HCT116 (cell line): ENCODE data around the gene KLHDC10. TPM values are rescaled to one million over a fixed set of nuclear protein-coding genes. Genes with fewer than 3 reads are reported as not detected.

Experiments used
- ATAC-seq: fragments of 200-7000 bp; cut with Tn5 transposase; 2 replicates; pipeline ENCODE4 v1.9.1; 2020; ENCODE audit warnings: mild to moderate bottlenecking, moderate library complexity
- BruUV-seq: library from RNA; stranded (reverse); fragments of 400-500 nt; replicated peaks from 2 replicates; lab custom pipeline; 2021; lab: Mats Ljungman, UMichigan
- CTCF ChIA-PET: fragments of 300-600 bp; sonication (Branson Sonifier 250); formaldehyde crosslinking; loops from one replicate; lab custom pipeline; 2021; ENCODE audit warnings: antibody characterized with exemption; lab: Charles Lee
- POLR2A ChIA-PET: fragments of 300-600, 350-600 bp; sonication (Branson Sonifier 250); formaldehyde crosslinking; loops from one replicate; lab custom pipeline; 2021; ENCODE audit warnings: antibody characterized with exemption; lab: Charles Lee
- RAD21 ChIA-PET, 2 experiments: fragments of 300-600 bp; sonication (Branson Sonifier 250); formaldehyde crosslinking; loops; one replicate each; lab custom pipeline; 2023; ENCODE audit warnings: low total read pairs in 2 of 2; ENCODE audit not compliant: uncharacterized antibody in 2 of 2, unreplicated experiment in 2 of 2, low non-redundant PET in 1 of 2; lab: Charles Lee
- DNase-seq: peaks from one replicate; pipeline ENCODE4 v3.0.0-alpha.2; 2010; ENCODE audit warnings: low read depth, low spot score
- H2AFZ ChIP-seq: fragments of 200-600 bp; shearing (Covaris generic), sonication (generic); 2 replicates; pipeline ENCODE4 v1.6.1; 2017; ENCODE audit warnings: low read depth, mixed run types, mixed read lengths, antibody characterized with exemption, low read length; ENCODE audit not compliant: poor library complexity, severe bottlenecking
- H3K27ac ChIP-seq: 2 replicates; pipeline ENCODE4 v1.5.1; 2012; ENCODE audit warnings: low read depth, low read length
- H3K27me3 ChIP-seq: fragments of 200-600 bp; sonication (generic); 2 replicates; pipeline ENCODE4 v1.6.1; 2016; ENCODE audit warnings: mixed run types, low read length, mixed read lengths; ENCODE audit not compliant: insufficient read depth
- H3K36me3 ChIP-seq, 2 experiments: fragments of 200-500 bp in 1 of 2; fragments of 200-600 bp in 1 of 2; sonication (Bioruptor generic) in 1 of 2; sonication (generic) in 1 of 2; 2 replicates each; pipeline versions ENCODE4 v1.5.1 to v1.6.1; 2014 to 2016; ENCODE audit warnings: low read length in 2 of 2, inconsistent platforms in 1 of 2, mixed read lengths in 1 of 2, mixed run types in 1 of 2; ENCODE audit not compliant: insufficient read depth in 2 of 2, control insufficient read depth in 1 of 2
- H3K4me1 ChIP-seq, 2 experiments: fragments of 200-600 bp in 1 of 2; sonication (generic) in 1 of 2; 2 replicates each; pipeline versions ENCODE4 v1.5.1 to v1.6.1; 2012 to 2017; ENCODE audit warnings: low read length in 2 of 2, inconsistent platforms in 1 of 2, mild to moderate bottlenecking in 1 of 2, mixed read lengths in 1 of 2, mixed run types in 1 of 2, moderate library complexity in 1 of 2; ENCODE audit not compliant: insufficient read depth in 2 of 2, control insufficient read depth in 1 of 2
- H3K4me2 ChIP-seq: fragments of 200-600 bp; sonication (generic); 2 replicates; pipeline ENCODE4 v1.6.1; 2017; ENCODE audit warnings: mixed run types, low read length, mixed read lengths
- H3K4me3 ChIP-seq, 2 experiments: fragments of 200-600 bp in 1 of 2; sonication (generic) in 1 of 2; replicated peaks in 1 of 2; 2 replicates each; pipeline ENCODE4 v1.5.1; 2011 to 2016; ENCODE audit warnings: low read length in 2 of 2, control low read depth in 1 of 2, low read depth in 1 of 2, mild to moderate bottlenecking in 1 of 2, mixed read lengths in 1 of 2, mixed run types in 1 of 2
- H3K79me2 ChIP-seq: fragments of 200-600 bp; sonication (generic); 2 replicates; pipeline ENCODE4 v1.6.1; 2017; ENCODE audit warnings: mild to moderate bottlenecking, mixed run types, low read length, moderate library complexity, mixed read lengths; ENCODE audit not compliant: insufficient read depth
- H3K9ac ChIP-seq: fragments of 200-600 bp; sonication (generic); 2 replicates; pipeline ENCODE4 v1.6.1; 2016; ENCODE audit warnings: low read length, mixed read lengths
- H3K9me2 ChIP-seq: fragments of 200-600 bp; sonication (generic), shearing (Covaris generic); 2 replicates; pipeline ENCODE4 v1.6.1; 2017; ENCODE audit warnings: mixed run types, mild to moderate bottlenecking, moderate library complexity; ENCODE audit not compliant: insufficient read depth
- H3K9me3 ChIP-seq, 2 experiments: fragments of 200-500 bp in 1 of 2; fragments of 200-600 bp in 1 of 2; sonication (Bioruptor generic) in 1 of 2; sonication (generic) in 1 of 2; 2 replicates each; pipeline ENCODE4 v1.6.1; 2014 to 2017; ENCODE audit warnings: low read length in 2 of 2, mixed read lengths in 2 of 2, inconsistent platforms in 1 of 2, low read depth in 1 of 2, mild to moderate bottlenecking in 1 of 2, mixed run types in 1 of 2, moderate library complexity in 1 of 2; ENCODE audit not compliant: control insufficient read depth in 1 of 2, insufficient read depth in 1 of 2
- H4K20me1 ChIP-seq: fragments of 200-600 bp; sonication (generic), shearing (Covaris generic); 2 replicates; pipeline ENCODE4 v1.6.1; 2017; ENCODE audit warnings: mixed run types, mild to moderate bottlenecking, moderate library complexity; ENCODE audit not compliant: insufficient read depth
- CBX3 ChIP-seq: IDR thresholded peaks from 2 replicates; pipeline ENCODE4 v1.6.1; 2012; ENCODE audit warnings: low read depth
- CEBPB ChIP-seq: IDR thresholded peaks from 2 replicates; pipeline ENCODE4 v1.6.1; 2012; ENCODE audit warnings: low read depth
- ELF1 ChIP-seq: IDR thresholded peaks from 2 replicates; pipeline ENCODE4 v1.6.1; 2012; ENCODE audit warnings: low read depth, borderline replicate concordance
- EZH2 ChIP-seq: fragments of 200-600 bp; sonication (generic); IDR thresholded peaks from 2 replicates; pipeline ENCODE4 v1.6.1; 2017; ENCODE audit warnings: antibody characterized with exemption, mixed run types
- JUND ChIP-seq: IDR thresholded peaks from 2 replicates; pipeline ENCODE4 v1.6.1; 2012
- POLR2A ChIP-seq: IDR thresholded peaks from 2 replicates; pipeline ENCODE4 v1.7.0; 2011; ENCODE audit warnings: borderline replicate concordance; ENCODE audit not compliant: insufficient read depth, insufficient read length; ENCODE audit errors: extremely low read depth
- POLR2AphosphoS5 ChIP-seq: IDR thresholded peaks from 2 replicates; pipeline ENCODE4 v1.6.1; 2011; ENCODE audit warnings: mild to moderate bottlenecking, low read depth, low read length, moderate library complexity
- RAD21 ChIP-seq: IDR thresholded peaks from 2 replicates; pipeline ENCODE4 v1.6.1; 2012; ENCODE audit warnings: low read depth, mild to moderate bottlenecking
- SIN3A ChIP-seq: IDR thresholded peaks from 2 replicates; pipeline ENCODE4 v1.6.1; 2012; ENCODE audit warnings: low read depth
- SP1 ChIP-seq: IDR thresholded peaks from 2 replicates; pipeline ENCODE4 v1.6.1; 2012; ENCODE audit warnings: low read depth
- SRF ChIP-seq: IDR thresholded peaks from 2 replicates; pipeline ENCODE4 v1.6.1; 2012; ENCODE audit warnings: low read depth
- TCF7L2 ChIP-seq: IDR thresholded peaks from 2 replicates; pipeline ENCODE4 v1.7.0; 2011; ENCODE audit warnings: borderline replicate concordance, inconsistent platforms; ENCODE audit not compliant: insufficient read depth, insufficient read length; ENCODE audit errors: extremely low read depth
- ZFX ChIP-seq: fragments of 450-650 bp; IDR thresholded peaks from 2 replicates; pipeline ENCODE4 v1.6.1; 2017
- ZNF274 ChIP-seq: fragments of 200-500 bp; sonication (Bioruptor generic); IDR thresholded peaks from 2 replicates; pipeline ENCODE4 v1.6.1; 2014; ENCODE audit warnings: mild to moderate bottlenecking, low read depth, low read length, inconsistent platforms
- intact Hi-C: fragments of 100-400 bp; cut with micrococcal nuclease; formaldehyde crosslinking; loops from 2 replicates; pipeline ENCODE4 v1.10.0; 2022
- total RNA-seq: library from RNA; stranded (reverse); gene quantifications from one replicate; pipeline ENCODE4 v1.2.1, GENCODE V29; 2021; ENCODE audit not compliant: unreplicated experiment
- TF ChIP-seq, protein P1 (sequence below): IDR thresholded peaks from 2 replicates; pipeline ENCODE4 v1.6.1; 2012; ENCODE audit warnings: low read depth
- TF ChIP-seq, protein P2 (sequence below): IDR thresholded peaks from 2 replicates; pipeline ENCODE4 v1.6.1; 2012
- TF ChIP-seq, protein P3 (sequence below): IDR thresholded peaks from 2 replicates; pipeline ENCODE4 v1.6.1; 2012
- TF ChIP-seq, protein P4 (sequence below), 3 experiments: fragments of 200-600 bp in 1 of 3; sonication (generic) in 1 of 3; IDR thresholded peaks in 2 of 3; conservative IDR thresholded peaks in 1 of 3; 2 replicates each; pipeline ENCODE4 v1.5.1; 2012 to 2017; ENCODE audit warnings: low read depth in 2 of 3, low read length in 2 of 3, antibody characterized with exemption in 1 of 3, borderline replicate concordance in 1 of 3, control low read depth in 1 of 3, mild to moderate bottlenecking in 1 of 3, mixed read lengths in 1 of 3, mixed run types in 1 of 3, moderate library complexity in 1 of 3; ENCODE audit not compliant: insufficient read depth in 1 of 3
- TF ChIP-seq, protein P5 (sequence below): IDR thresholded peaks from 2 replicates; pipeline ENCODE4 v1.6.1; 2011; ENCODE audit warnings: mild to moderate bottlenecking, low read length, moderate library complexity; ENCODE audit not compliant: insufficient replicate concordance; ENCODE audit errors: extremely low read depth

The KLHDC10 gene
- total RNA-seq, 1 experiment from 2014 or later, result 25.8 TPM

DNA sequence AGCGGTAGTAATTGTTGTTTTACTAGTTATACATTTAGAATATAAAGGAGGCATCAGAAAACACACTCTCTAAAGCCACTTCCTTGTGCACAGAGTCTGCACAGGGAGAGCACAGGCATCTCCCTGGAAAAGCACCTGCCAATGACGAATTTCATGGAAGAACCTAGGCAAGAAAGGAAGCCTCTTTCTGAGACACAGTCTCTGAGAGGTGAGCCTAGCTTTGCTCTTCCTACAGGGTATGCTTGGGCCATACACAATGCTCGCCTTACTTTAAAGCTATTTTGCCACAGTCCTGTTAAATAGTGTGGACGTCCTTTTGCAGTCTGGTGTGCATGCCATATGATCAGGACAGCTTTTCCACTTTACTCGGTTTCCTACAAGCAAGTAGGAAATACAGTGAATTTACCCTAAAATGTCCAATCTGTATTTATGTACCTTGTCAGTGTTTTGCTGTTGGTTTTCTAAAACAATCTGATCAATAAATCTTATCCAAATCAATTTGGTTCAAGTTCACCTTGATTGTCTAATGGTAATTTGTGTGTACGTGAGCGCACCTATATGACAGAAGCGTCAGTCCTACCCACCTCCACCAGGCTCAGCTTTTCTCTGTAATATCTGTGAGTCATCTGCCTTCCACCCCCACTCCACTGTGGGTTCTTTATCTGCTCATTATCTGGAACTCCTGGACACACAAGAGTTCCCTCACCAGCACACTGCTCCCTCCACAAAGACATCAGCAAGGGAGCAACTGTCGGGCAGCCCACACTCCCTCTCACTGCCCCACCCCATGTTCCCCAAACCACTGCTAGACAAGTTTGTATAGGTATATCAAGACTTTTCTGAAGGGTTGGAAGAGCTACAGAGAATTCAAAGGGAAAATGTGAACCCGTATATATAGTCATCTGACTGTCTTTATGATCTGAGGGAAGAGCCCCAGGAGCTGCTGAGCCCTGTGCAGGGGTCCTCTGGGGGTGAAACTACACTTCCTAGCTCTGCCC lies 65.2 kb downstream of the KLHDC10 start:
- BruUV-seq, result no TSS peak
- Histone ChIP-seq H2AFZ (no peak overlapping the region), H3K27ac (no peak overlapping the region), H3K4me1 (peaks cover 0 to 8% of the 10 kb centered on the region in 2 experiments; a peak in 2 of 4 replicates), H3K27me3 (no peaks in the 10 kb centered on the region), H3K4me3 (no peak overlapping the region), H3K36me3 (peaks cover 2 to 7% of the 10 kb centered on the region in 2 experiments; a peak in 2 of 4 replicates), H3K9me2 (no peaks in the 10 kb centered on the region), H3K9me3 (no peaks in the 10 kb centered on the region), H3K79me2 (no peaks in the 10 kb centered on the region), H3K9ac (no peak overlapping the region), H3K4me2 (peak overlapping the region; percentile 4; the same call in 1 of the 2 replicates), H4K20me1 (no peaks in the 10 kb centered on the region)
- ChIA-PET RAD21 (no interaction called here), POLR2A (no interaction called here), CTCF (no interaction called here)
- DNase-seq, result no peak
- ATAC-seq, result no peak
- intact Hi-C loops, result no loop called here
- TF ChIP-seq JUND (no peak), CBX3 (no peak), POLR2AphosphoS5 (no peak), SIN3A (no peak), SRF (no peak), SP1 (no peak), ZFX (no peak), ELF1 (no peak), TCF7L2 (no peak), RAD21 (no peak), EZH2 (no peak), POLR2A (no peak), CEBPB (no peak), ZNF274 (no peak)
- TF ChIP-seq, protein P1, sequence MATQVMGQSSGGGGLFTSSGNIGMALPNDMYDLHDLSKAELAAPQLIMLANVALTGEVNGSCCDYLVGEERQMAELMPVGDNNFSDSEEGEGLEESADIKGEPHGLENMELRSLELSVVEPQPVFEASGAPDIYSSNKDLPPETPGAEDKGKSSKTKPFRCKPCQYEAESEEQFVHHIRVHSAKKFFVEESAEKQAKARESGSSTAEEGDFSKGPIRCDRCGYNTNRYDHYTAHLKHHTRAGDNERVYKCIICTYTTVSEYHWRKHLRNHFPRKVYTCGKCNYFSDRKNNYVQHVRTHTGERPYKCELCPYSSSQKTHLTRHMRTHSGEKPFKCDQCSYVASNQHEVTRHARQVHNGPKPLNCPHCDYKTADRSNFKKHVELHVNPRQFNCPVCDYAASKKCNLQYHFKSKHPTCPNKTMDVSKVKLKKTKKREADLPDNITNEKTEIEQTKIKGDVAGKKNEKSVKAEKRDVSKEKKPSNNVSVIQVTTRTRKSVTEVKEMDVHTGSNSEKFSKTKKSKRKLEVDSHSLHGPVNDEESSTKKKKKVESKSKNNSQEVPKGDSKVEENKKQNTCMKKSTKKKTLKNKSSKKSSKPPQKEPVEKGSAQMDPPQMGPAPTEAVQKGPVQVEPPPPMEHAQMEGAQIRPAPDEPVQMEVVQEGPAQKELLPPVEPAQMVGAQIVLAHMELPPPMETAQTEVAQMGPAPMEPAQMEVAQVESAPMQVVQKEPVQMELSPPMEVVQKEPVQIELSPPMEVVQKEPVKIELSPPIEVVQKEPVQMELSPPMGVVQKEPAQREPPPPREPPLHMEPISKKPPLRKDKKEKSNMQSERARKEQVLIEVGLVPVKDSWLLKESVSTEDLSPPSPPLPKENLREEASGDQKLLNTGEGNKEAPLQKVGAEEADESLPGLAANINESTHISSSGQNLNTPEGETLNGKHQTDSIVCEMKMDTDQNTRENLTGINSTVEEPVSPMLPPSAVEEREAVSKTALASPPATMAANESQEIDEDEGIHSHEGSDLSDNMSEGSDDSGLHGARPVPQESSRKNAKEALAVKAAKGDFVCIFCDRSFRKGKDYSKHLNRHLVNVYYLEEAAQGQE, result no peak
- TF ChIP-seq, protein P2, sequence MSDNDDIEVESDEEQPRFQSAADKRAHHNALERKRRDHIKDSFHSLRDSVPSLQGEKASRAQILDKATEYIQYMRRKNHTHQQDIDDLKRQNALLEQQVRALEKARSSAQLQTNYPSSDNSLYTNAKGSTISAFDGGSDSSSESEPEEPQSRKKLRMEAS, result no peak
- TF ChIP-seq, protein P3, sequence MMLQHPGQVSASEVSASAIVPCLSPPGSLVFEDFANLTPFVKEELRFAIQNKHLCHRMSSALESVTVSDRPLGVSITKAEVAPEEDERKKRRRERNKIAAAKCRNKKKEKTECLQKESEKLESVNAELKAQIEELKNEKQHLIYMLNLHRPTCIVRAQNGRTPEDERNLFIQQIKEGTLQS, result no peak
- TF ChIP-seq, protein P4, sequence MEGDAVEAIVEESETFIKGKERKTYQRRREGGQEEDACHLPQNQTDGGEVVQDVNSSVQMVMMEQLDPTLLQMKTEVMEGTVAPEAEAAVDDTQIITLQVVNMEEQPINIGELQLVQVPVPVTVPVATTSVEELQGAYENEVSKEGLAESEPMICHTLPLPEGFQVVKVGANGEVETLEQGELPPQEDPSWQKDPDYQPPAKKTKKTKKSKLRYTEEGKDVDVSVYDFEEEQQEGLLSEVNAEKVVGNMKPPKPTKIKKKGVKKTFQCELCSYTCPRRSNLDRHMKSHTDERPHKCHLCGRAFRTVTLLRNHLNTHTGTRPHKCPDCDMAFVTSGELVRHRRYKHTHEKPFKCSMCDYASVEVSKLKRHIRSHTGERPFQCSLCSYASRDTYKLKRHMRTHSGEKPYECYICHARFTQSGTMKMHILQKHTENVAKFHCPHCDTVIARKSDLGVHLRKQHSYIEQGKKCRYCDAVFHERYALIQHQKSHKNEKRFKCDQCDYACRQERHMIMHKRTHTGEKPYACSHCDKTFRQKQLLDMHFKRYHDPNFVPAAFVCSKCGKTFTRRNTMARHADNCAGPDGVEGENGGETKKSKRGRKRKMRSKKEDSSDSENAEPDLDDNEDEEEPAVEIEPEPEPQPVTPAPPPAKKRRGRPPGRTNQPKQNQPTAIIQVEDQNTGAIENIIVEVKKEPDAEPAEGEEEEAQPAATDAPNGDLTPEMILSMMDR (IDR thresholded peaks at IDR 0.05 in 2 of 3, conservative IDR thresholded peaks at IDR 0.05 in 1 of 3; ENCODE audit: borderline replicate concordance in 1 of 3, insufficient read depth in 1 of 3, low read depth in 2 of 3, low read length in 2 of 3), result no peak
- TF ChIP-seq, protein P5, sequence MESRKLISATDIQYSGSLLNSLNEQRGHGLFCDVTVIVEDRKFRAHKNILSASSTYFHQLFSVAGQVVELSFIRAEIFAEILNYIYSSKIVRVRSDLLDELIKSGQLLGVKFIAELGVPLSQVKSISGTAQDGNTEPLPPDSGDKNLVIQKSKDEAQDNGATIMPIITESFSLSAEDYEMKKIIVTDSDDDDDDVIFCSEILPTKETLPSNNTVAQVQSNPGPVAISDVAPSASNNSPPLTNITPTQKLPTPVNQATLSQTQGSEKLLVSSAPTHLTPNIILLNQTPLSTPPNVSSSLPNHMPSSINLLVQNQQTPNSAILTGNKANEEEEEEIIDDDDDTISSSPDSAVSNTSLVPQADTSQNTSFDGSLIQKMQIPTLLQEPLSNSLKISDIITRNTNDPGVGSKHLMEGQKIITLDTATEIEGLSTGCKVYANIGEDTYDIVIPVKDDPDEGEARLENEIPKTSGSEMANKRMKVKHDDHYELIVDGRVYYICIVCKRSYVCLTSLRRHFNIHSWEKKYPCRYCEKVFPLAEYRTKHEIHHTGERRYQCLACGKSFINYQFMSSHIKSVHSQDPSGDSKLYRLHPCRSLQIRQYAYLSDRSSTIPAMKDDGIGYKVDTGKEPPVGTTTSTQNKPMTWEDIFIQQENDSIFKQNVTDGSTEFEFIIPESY, result no peak
